ENCODE results near the gene ENG.

DNA sequence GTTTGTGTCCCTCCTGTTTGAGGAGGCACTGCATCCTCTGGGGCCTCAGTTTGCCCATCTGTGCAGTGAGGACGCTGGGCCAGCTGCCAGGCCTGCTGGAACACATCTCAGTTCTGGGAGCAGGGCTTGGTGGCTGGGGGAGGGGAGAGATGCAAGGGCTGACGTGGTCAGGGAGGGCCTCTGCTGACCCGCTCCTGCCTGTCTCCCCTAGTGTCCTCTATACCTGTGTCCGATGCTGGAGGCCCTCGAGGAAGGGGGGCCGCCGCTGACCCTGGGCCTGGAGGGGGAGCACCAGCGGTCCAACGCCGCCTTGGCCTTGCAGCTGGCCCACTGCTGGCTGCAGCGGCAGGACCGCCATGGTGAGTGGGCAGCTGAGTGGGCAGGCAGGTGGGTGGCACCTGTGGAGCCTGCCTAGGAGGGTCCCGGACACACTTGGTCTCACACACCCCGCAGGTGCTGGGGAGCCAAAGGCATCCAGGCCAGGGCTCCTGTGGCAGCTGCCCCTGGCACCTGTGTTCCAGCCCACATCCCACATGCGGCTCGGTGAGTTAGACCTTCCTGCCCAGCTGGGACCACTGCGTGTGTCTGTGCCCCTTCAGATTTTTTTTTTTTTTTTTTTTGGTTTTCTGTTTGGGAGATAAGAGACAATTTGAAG is 46.0 kb downstream of the ENG start:
- TF ChIP-seq CTCF (IDR thresholded peaks at IDR 0.05) (no peak), POLR2A (IDR thresholded peaks at IDR 0.05) (no peak)

Data from esophagus squamous epithelium (tissue), 4 donors.